Type B pancreatic cell (in vitro differentiated cells): ENCODE measurements around the gene APOC3. TPM values are rescaled to one million over a fixed set of nuclear protein-coding genes. Genes with fewer than 3 reads are reported as not detected.

Experiments used
- DNase-seq: peaks from one replicate; pipeline ENCODE4 v3.0.0; 2021; ENCODE audit warnings: mixed read lengths; ENCODE audit not compliant: unreplicated experiment; ENCODE audit errors: extremely low spot score
- H3K27ac Mint-ChIP-seq: 2 replicates; pipeline ENCODE4 v1.8.0; 2021; ENCODE audit warnings: mild to moderate bottlenecking, mixed read lengths
- H3K27me3 Mint-ChIP-seq: 2 replicates; pipeline ENCODE4 v1.8.0; 2021; ENCODE audit warnings: mixed read lengths
- H3K36me3 Mint-ChIP-seq: 2 replicates; pipeline ENCODE4 v1.8.0; 2021; ENCODE audit warnings: mixed read lengths
- H3K4me1 Mint-ChIP-seq: one replicate; pipeline ENCODE4 v1.8.0; 2021; ENCODE audit warnings: mixed read lengths; ENCODE audit not compliant: unreplicated experiment
- H3K4me3 Mint-ChIP-seq: 2 replicates; pipeline ENCODE4 v1.8.0; 2021; ENCODE audit warnings: mild to moderate bottlenecking, mixed read lengths
- H3K9me3 Mint-ChIP-seq: 2 replicates; pipeline ENCODE4 v1.8.0; 2021; ENCODE audit warnings: mixed read lengths
- total RNA-seq: library from RNA; stranded (reverse); gene quantifications from 2 replicates; pipeline ENCODE4 v1.2.1, GENCODE V29; 2021; ENCODE audit warnings: low replicate concordance
- TF ChIP-seq, protein P1 (sequence below): fragments of 200-600 bp; sonication (generic); conservative IDR thresholded peaks from 2 replicates; pipeline ENCODE4 v1.5.0; 2021; ENCODE audit warnings: antibody characterized with exemption, mild to moderate bottlenecking

The APOC3 gene
- total RNA-seq, 1 donor from 2014 or later: 21.6 TPM

DNA sequence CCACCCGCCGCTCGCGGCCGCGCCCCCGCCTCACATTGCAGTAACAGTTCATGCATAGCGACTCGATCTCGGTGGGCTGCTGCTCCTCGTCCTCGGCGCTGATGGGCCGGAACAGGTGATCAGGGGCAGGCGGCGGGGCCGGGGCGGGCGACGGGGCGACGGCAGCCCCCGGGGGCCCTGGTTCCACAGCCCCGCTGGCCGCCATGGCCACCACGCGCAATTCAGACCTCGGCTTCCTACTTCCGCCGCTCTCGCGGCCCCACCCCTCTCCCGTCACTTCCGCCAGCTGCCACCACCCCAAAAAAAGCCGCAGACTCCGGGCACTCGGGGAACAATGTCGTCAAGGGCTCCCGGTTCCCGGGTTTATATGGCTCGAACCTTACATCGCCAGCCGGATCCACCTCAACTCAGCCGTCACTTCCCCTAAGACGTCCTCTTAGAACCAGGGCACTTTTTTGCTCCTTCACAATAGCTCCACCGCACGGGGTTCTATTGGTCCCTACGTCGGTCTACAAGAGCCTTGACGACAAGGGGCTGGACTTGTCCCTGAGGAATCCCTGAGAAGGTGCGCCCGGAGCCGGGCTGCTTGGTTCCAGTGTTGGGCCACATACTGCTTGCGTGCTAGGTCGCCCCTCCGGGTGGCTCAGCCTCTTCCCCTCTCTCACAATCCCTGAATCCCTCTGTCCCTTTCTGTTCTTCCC is 41.8 kb upstream of the APOC3 start, which contains the start of gene ZPR1:
ZPR1 (minus strand) TSS at position 238 of the 701 bp plus-strand sequence; CDS start at position 205, 33 bp downstream.
- Mint-ChIP-seq H3K4me3 (peak within 1 kb of the TSS; percentile 99), H3K9me3 (no peaks in the 10 kb centered on the region), H3K4me1 (peaks cover 19% of the 10 kb centered on the region), H3K36me3 (peaks cover 15% of the 10 kb centered on the region), H3K27me3 (peaks cover 3% of the 10 kb centered on the region), H3K27ac (peak within 1 kb of the TSS; percentile 99)
- TF ChIP-seq, protein P1, sequence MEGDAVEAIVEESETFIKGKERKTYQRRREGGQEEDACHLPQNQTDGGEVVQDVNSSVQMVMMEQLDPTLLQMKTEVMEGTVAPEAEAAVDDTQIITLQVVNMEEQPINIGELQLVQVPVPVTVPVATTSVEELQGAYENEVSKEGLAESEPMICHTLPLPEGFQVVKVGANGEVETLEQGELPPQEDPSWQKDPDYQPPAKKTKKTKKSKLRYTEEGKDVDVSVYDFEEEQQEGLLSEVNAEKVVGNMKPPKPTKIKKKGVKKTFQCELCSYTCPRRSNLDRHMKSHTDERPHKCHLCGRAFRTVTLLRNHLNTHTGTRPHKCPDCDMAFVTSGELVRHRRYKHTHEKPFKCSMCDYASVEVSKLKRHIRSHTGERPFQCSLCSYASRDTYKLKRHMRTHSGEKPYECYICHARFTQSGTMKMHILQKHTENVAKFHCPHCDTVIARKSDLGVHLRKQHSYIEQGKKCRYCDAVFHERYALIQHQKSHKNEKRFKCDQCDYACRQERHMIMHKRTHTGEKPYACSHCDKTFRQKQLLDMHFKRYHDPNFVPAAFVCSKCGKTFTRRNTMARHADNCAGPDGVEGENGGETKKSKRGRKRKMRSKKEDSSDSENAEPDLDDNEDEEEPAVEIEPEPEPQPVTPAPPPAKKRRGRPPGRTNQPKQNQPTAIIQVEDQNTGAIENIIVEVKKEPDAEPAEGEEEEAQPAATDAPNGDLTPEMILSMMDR: no peak
- peak; percentile 84 for DNase-seq

DNA sequence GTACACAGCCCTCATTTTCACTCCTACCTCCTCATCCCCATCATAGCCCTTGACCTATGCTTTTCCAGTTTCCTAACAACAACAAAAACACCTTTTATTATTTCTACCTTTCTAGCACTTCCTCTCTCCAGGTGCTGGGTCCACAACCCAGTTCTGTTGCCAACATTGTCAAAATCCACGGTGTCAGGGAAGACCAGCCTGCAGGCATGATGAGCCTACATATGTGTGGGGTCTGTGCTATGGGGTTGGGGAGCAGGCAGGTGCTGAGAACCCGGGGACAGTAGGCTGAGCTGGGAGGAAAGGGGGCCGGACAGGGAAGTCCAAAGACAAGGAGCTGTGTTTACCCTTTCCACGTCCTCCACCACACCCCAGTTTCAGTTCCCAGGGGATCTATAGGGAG is 41.2 kb upstream of the APOC3 start:
- no peaks in the 10 kb centered on the region for H3K9me3 Mint-ChIP-seq
- peaks cover 21% of the 10 kb centered on the region for H3K4me1 Mint-ChIP-seq
- H3K27me3 Mint-ChIP-seq: peaks cover 3% of the 10 kb centered on the region
- no peak for DNase-seq
- peak overlapping the region; percentile 99 for H3K27ac Mint-ChIP-seq
- H3K4me3 Mint-ChIP-seq: peak overlapping the region; percentile 99
- TF ChIP-seq, protein P1: no peak
- peaks cover 15% of the 10 kb centered on the region for H3K36me3 Mint-ChIP-seq

DNA sequence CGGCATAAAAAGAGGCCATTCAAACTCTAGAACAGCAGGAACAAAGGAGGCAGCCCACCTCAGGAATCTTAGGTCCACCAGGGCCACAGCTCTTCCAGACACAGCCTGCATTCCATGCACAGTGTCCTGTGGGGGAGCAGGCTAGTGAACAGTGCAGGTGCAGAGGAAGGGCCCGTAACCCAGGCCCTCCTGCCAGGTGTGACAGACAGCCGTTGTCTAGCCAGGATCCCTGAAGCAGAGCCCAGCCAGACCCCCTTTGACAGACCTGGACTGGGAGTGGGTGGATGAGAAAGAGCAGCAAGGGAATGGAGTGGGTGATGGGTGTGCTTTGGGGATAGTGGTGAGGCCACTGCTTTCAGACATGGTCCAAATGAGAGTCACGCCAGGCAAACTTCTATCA is 40.7 kb upstream of the APOC3 start:
- peak overlapping the region; percentile 70 for H3K27ac Mint-ChIP-seq
- no peaks in the 10 kb centered on the region for H3K9me3 Mint-ChIP-seq
- H3K4me3 Mint-ChIP-seq: peak overlapping the region; percentile 99
- peaks cover 3% of the 10 kb centered on the region for H3K27me3 Mint-ChIP-seq
- H3K4me1 Mint-ChIP-seq: peaks cover 21% of the 10 kb centered on the region
- peaks cover 15% of the 10 kb centered on the region for H3K36me3 Mint-ChIP-seq
- DNase-seq: no peak
- TF ChIP-seq, protein P1: no peak

DNA sequence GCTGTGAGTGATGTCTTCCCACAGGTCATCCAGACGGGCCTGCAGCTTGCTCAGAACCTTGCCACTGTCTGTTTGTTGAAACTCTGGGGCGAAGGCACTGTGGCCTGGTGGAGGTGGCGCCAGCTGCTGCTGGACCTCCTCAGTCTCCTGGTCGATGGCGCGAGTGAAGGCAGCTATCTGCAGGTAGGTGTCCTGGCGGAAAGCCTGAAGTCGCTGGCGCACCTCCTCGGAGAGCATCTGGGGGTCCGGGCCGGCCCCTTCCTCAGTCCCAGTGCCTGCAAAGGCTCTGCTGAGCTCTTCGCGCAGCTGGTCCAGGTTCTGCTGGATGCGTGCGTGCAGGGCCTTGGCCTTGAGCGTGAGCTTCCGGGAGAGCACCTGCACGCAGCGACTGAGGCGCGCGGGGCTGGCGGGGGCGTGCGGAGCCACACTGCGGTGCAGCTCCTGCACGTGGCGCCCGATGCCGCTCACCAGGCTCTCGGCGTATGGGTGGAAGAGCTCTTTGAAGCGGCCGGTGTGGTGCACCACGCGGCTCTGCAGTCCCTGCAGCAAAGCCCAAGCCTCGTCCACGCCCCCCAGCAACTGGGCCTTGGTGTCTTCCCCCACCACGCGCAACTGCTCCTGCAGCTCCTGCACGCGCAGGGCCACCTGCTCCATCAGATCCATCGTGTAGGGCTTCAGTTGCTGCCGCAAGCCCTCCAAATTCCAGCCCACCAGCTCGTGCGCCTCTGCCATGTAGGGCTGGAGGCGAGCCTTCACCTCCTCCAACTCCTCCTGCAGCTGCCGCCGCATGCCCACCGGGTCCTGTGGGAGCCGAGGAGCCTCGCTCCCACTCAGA is 39.3 kb upstream of the APOC3 start:
- Mint-ChIP-seq H3K9me3 (no peaks in the 10 kb centered on the region), H3K27me3 (peaks cover 3% of the 10 kb centered on the region), H3K36me3 (peaks cover 9% of the 10 kb centered on the region), H3K4me3 (peak overlapping the region; percentile 77), H3K27ac (no peak overlapping the region), H3K4me1 (peaks cover 21% of the 10 kb centered on the region)
- DNase-seq: no peak
- TF ChIP-seq, protein P1: no peak

DNA sequence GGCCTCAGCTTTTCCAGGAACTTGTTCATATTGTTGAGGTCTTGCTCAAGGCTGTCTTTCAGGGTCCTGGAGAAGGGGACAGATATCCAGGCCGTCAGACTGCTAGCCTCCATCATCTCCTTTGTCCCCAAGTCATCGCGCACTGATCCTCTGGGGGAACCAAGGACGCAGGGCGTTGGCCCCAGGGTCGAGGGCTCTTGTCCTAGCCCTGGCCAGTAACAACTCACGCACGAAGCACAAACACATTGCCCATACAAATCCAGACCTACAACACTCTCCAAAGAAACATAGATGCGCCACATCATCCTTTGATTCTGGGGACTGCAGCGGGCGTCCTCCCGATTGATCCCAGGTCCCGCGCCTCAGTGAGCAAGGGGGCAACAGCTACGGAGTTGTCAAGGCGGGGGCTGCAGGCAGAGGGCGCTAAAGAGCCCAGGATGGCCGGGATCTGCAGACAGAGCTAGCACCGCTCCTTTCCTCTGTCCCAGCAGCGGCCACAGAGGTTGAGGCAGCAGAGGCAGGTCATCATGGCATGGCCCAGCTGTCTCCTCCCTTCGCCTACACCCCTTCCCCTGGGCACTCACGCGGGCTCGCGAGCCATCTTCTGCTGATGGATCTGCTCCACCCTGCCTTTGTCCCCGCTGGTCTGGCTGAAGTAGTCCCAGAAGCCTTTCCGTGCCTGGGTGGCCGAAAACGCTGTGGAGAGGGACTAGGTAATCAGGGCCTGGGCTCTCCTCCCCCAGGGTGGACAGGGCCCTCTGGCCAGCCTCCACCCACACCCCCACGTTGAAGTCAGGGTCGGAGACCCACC is 38.5 kb upstream of the APOC3 start:
- no peaks in the 10 kb centered on the region for H3K9me3 Mint-ChIP-seq
- H3K36me3 Mint-ChIP-seq: peaks cover 4% of the 10 kb centered on the region
- H3K27me3 Mint-ChIP-seq: peaks cover 3% of the 10 kb centered on the region
- TF ChIP-seq, protein P1: peak; percentile 93
- DNase-seq: peak; percentile 86
- peaks cover 21% of the 10 kb centered on the region for H3K4me1 Mint-ChIP-seq
- peak overlapping the region; percentile 77 for H3K4me3 Mint-ChIP-seq
- H3K27ac Mint-ChIP-seq: peak overlapping the region; percentile 77
